Hepatic stellate cell (primary cell): ENCODE results near the gene SP110.
"Not testable (repeated sequence)": the region's sequence is repeated elsewhere in the genome, so short reads cannot be mapped to it uniquely, and the experiment has no call there.

Experiments used
- DNase-seq: peaks from one replicate; pipeline ENCODE4 v3.0.0; 2011; ENCODE audit warnings: low spot score

Gene SP110

GRCh38 chr2:230124757-230125431 lies 94.9 kb downstream of the SP110 start:
- DNase-seq: no peak

- DNase-seq: no peak
Measured at GRCh38 chr2:230124235-230124634, 95.5 kb downstream of the SP110 start.

GRCh38 chr2:230120376-230120775 lies 99.4 kb downstream of the SP110 start:
- not testable (repeated sequence) for DNase-seq

- not testable (repeated sequence) for DNase-seq
Measured at GRCh38 chr2:230119827-230120226, 100.0 kb downstream of the SP110 start.
